ENCODE measurements around the gene KCNIP3.

GRCh38 chr2:95351598-95351915 is 54.4 kb downstream of the KCNIP3 start:
- TF ChIP-seq, protein P1, sequence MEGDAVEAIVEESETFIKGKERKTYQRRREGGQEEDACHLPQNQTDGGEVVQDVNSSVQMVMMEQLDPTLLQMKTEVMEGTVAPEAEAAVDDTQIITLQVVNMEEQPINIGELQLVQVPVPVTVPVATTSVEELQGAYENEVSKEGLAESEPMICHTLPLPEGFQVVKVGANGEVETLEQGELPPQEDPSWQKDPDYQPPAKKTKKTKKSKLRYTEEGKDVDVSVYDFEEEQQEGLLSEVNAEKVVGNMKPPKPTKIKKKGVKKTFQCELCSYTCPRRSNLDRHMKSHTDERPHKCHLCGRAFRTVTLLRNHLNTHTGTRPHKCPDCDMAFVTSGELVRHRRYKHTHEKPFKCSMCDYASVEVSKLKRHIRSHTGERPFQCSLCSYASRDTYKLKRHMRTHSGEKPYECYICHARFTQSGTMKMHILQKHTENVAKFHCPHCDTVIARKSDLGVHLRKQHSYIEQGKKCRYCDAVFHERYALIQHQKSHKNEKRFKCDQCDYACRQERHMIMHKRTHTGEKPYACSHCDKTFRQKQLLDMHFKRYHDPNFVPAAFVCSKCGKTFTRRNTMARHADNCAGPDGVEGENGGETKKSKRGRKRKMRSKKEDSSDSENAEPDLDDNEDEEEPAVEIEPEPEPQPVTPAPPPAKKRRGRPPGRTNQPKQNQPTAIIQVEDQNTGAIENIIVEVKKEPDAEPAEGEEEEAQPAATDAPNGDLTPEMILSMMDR (conservative IDR thresholded peaks at IDR 0.05; ENCODE audit: low read depth, low read length) = no peak
- no peak for TF ChIP-seq EZH2phosphoT487 (IDR thresholded peaks at IDR 0.05; ENCODE audit: borderline replicate concordance, low read length)
